Panc1 (cell line): ENCODE results near the gene CDK5RAP2. TPM values are rescaled to one million over a fixed set of nuclear protein-coding genes. Genes with fewer than 3 reads are reported as not detected.

Experiments used
- ATAC-seq: fragments of 200-7000 bp; cut with Tn5 transposase; 2 replicates; pipeline ENCODE4 v1.9.1; 2020; ENCODE audit warnings: mild to moderate bottlenecking, moderate library complexity
- BruUV-seq: library from RNA; stranded (reverse); fragments of 400-500 nt; replicated peaks from 2 replicates; lab custom pipeline; 2021; lab: Mats Ljungman, UMichigan
- CTCF ChIA-PET: fragments of 300-600 bp; sonication (Branson Sonifier 250); formaldehyde crosslinking; loops from one replicate; lab custom pipeline; 2022; ENCODE audit warnings: antibody characterized with exemption; lab: Charles Lee
- POLR2A ChIA-PET: fragments of 300-600 bp; sonication (Branson Sonifier 250); formaldehyde crosslinking; loops from one replicate; lab custom pipeline; 2022; ENCODE audit warnings: antibody characterized with exemption; lab: Charles Lee
- DNase-seq: peaks from one replicate; pipeline ENCODE4 v3.0.0-alpha.2; 2010; ENCODE audit warnings: low read depth, low spot score
- H3K27ac ChIP-seq: 2 replicates; pipeline ENCODE4 v1.5.1; 2011; ENCODE audit warnings: mild to moderate bottlenecking, low read length, inconsistent platforms
- H3K27me3 ChIP-seq: fragments of 200-500 bp; sonication (Bioruptor generic); 2 replicates; pipeline ENCODE4 v1.6.0; 2014; ENCODE audit warnings: low read length, inconsistent platforms; ENCODE audit not compliant: control insufficient read depth, insufficient read depth
- H3K36me3 ChIP-seq: fragments of 200-500 bp; sonication (Bioruptor generic); 2 replicates; pipeline ENCODE4 v1.5.1; 2014; ENCODE audit warnings: inconsistent platforms, mild to moderate bottlenecking, low read length, moderate library complexity; ENCODE audit not compliant: control insufficient read depth, insufficient read depth
- H3K4me1 ChIP-seq: 2 replicates; pipeline ENCODE4 v1.5.1; 2011; ENCODE audit warnings: inconsistent platforms, mild to moderate bottlenecking, low read length, moderate library complexity; ENCODE audit not compliant: control insufficient read depth, insufficient read depth
- H3K4me3 ChIP-seq, 2 experiments: 2 replicates each; pipeline ENCODE4 v1.5.1; 2011 to 2012; ENCODE audit warnings: low read depth in 2 of 2, low read length in 2 of 2, mild to moderate bottlenecking in 2 of 2, inconsistent platforms in 1 of 2, moderate library complexity in 1 of 2
- H3K9me3 ChIP-seq: fragments of 200-500 bp; sonication (Bioruptor generic); 2 replicates; pipeline ENCODE4 v1.5.1; 2014; ENCODE audit warnings: low read depth, mild to moderate bottlenecking, inconsistent platforms, low read length, moderate library complexity; ENCODE audit not compliant: control insufficient read depth, insufficient read depth
- CTCF ChIP-seq: fragments of 450-650 bp; IDR thresholded peaks from 2 replicates; pipeline ENCODE4 v1.5.1; 2017; ENCODE audit warnings: mild to moderate bottlenecking
- POLR2AphosphoS5 ChIP-seq: IDR thresholded peaks from 2 replicates; pipeline ENCODE4 v1.6.1; 2012; ENCODE audit warnings: mild to moderate bottlenecking, low read depth, low read length, moderate library complexity
- REST ChIP-seq, 2 experiments: IDR thresholded peaks; 2 replicates each; pipeline ENCODE4 v1.6.1; 2011 to 2012; ENCODE audit warnings: low read depth in 2 of 2, control low read depth in 1 of 2, low read length in 1 of 2, mild to moderate bottlenecking in 1 of 2, moderate library complexity in 1 of 2; ENCODE audit not compliant: insufficient read depth in 1 of 2
- SIN3A ChIP-seq: IDR thresholded peaks from 2 replicates; pipeline ENCODE4 v1.6.1; 2012; ENCODE audit warnings: low read depth, mild to moderate bottlenecking, low read length, moderate library complexity, borderline replicate concordance; ENCODE audit not compliant: insufficient read depth
- TCF7L2 ChIP-seq: IDR thresholded peaks from 2 replicates; pipeline ENCODE4 v1.6.1; 2011; ENCODE audit warnings: mild to moderate bottlenecking, low read depth, low read length, inconsistent platforms
- in situ Hi-C: cut with HindIII; loops from 2 replicates; pipeline ENCODE4 v1.10.0; 2016; ENCODE audit warnings: low sequenced_read_pairs, low pct_unique_long_range_greater_than_20kb
- intact Hi-C: fragments of 100-400 bp; cut with micrococcal nuclease; formaldehyde crosslinking; loops from one replicate; pipeline ENCODE4 v1.10.0; 2022; ENCODE audit not compliant: unreplicated experiment
- total RNA-seq: library from RNA; stranded (reverse); gene quantifications from one replicate; pipeline ENCODE4 v1.2.1, GENCODE V29; 2021; ENCODE audit not compliant: unreplicated experiment

Gene CDK5RAP2
- total RNA-seq, 1 experiment from 2014 or later = 47.7 TPM

GRCh38 chr9:120378680-120379079 is 201.3 kb downstream of the CDK5RAP2 start:
- TF ChIP-seq TCF7L2 = no peak
- TF ChIP-seq REST (IDR thresholded peaks at IDR 0.05; ENCODE audit: insufficient read depth in 1 of 2, low read depth in 2 of 2, low read length in 1 of 2) = no peak
- no peak for TF ChIP-seq CTCF
- TF ChIP-seq SIN3A = no peak
- no peak for TF ChIP-seq POLR2AphosphoS5
- in situ Hi-C loops (no loop called here), intact Hi-C loops (no loop called here)
- no TSS peak for BruUV-seq
- no peak overlapping the region for H3K27ac ChIP-seq
- no peaks in the 10 kb centered on the region for H3K27me3 ChIP-seq
- ChIA-PET CTCF (no interaction called here), POLR2A (no interaction called here)
- DNase-seq (no peak), ATAC-seq (no peak)
- H3K9me3 ChIP-seq = no peaks in the 10 kb centered on the region
- H3K36me3 ChIP-seq = no peaks in the 10 kb centered on the region
- no peak overlapping the region for H3K4me3 ChIP-seq
- H3K4me1 ChIP-seq = no peaks in the 10 kb centered on the region

- in situ Hi-C loops = no loop called here
- Histone ChIP-seq H3K4me1 (no peaks in the 10 kb centered on the region), H3K4me3 (no peak overlapping the region), H3K27ac (no peak overlapping the region), H3K27me3 (no peaks in the 10 kb centered on the region), H3K9me3 (no peaks in the 10 kb centered on the region), H3K36me3 (no peaks in the 10 kb centered on the region)
- no TSS peak for BruUV-seq
- DNase-seq (no peak), ATAC-seq (no peak)
- TF ChIP-seq SIN3A (no peak), CTCF (no peak), POLR2AphosphoS5 (no peak), REST (IDR thresholded peaks at IDR 0.05; ENCODE audit: insufficient read depth in 1 of 2, low read depth in 2 of 2, low read length in 1 of 2) (no peak), TCF7L2 (no peak)
- ChIA-PET CTCF (no interaction called here), POLR2A (no interaction called here)
- intact Hi-C loops = no loop called here
These were observed 202.5 kb downstream of the CDK5RAP2 start for GRCh38 chr9:120377268-120378159.
